Measurements from ENCODE around the gene LARGE1. TPM values are rescaled to one million over a fixed set of nuclear protein-coding genes. Genes with fewer than 3 reads are reported as not detected.

LARGE1 gene
- total RNA-seq, 1 experiment from 2014 or later, result 1.5 TPM

- DNase-seq (ENCODE audit: low read depth, low spot score), result no peak
- peaks cover 13 to 34% of the 10 kb centered on the region in 2 experiments; a peak in 2 of 4 replicates for H3K9me3 ChIP-seq (ENCODE audit: control insufficient read depth in 1 of 2, insufficient read depth in 1 of 2, low read depth in 1 of 2, low read length in 2 of 2)
- TF ChIP-seq SP1 (IDR thresholded peaks at IDR 0.05; ENCODE audit: low read depth) (no peak), ZFX (IDR thresholded peaks at IDR 0.05) (no peak), EZH2 (IDR thresholded peaks at IDR 0.05) (no peak), ATF3 (IDR thresholded peaks at IDR 0.05) (no peak), SRF (IDR thresholded peaks at IDR 0.05; ENCODE audit: low read depth) (no peak), YY1 (IDR thresholded peaks at IDR 0.05; ENCODE audit: extremely low read depth, insufficient replicate concordance, low read depth, low read length) (no peak), ELF1 (IDR thresholded peaks at IDR 0.05; ENCODE audit: borderline replicate concordance, low read depth) (no peak), CBX3 (IDR thresholded peaks at IDR 0.05; ENCODE audit: low read depth) (no peak), RAD21 (IDR thresholded peaks at IDR 0.05; ENCODE audit: low read depth) (no peak), FOSL1 (IDR thresholded peaks at IDR 0.05; ENCODE audit: low read depth) (no peak)
- BruUV-seq (replicated peaks), result no TSS peak
- intact Hi-C loops (cut with micrococcal nuclease), result no loop called here
- no peaks in the 10 kb centered on the region for H3K36me3 ChIP-seq (ENCODE audit: control insufficient read depth in 1 of 2, insufficient read depth in 2 of 2, low read length in 2 of 2)
- no peak overlapping the region for H2AFZ ChIP-seq (ENCODE audit: low read depth, low read length, poor library complexity, severe bottlenecking)
- CTCF ChIA-PET, result no interaction called here
- H3K4me3 ChIP-seq (replicated peaks in 1 of 2; ENCODE audit: low read depth in 1 of 2, low read length in 2 of 2), result no peak overlapping the region
- POLR2A ChIA-PET, result no interaction called here
- ATAC-seq, result no peak
- no peak overlapping the region for H3K9ac ChIP-seq (ENCODE audit: low read length)
- H3K4me2 ChIP-seq (ENCODE audit: low read length), result no peak overlapping the region
- no peaks in the 10 kb centered on the region for H3K27me3 ChIP-seq (ENCODE audit: insufficient read depth, low read length)
- no peaks in the 10 kb centered on the region for H3K79me2 ChIP-seq (ENCODE audit: insufficient read depth, low read length)
- no peaks in the 10 kb centered on the region for H4K20me1 ChIP-seq (ENCODE audit: insufficient read depth)
- RAD21 ChIA-PET (ENCODE audit: low non-redundant PET in 1 of 2, low total read pairs in 2 of 2, uncharacterized antibody in 2 of 2, unreplicated experiment in 2 of 2), result no interaction called here
- H3K4me1 ChIP-seq (ENCODE audit: control insufficient read depth in 1 of 2, insufficient read depth in 2 of 2, low read length in 2 of 2), result no peaks in the 10 kb centered on the region
- no peak overlapping the region for H3K27ac ChIP-seq (ENCODE audit: low read depth, low read length)
- no peaks in the 10 kb centered on the region for H3K9me2 ChIP-seq (ENCODE audit: insufficient read depth)
Measured at GRCh38 chr22:33793475-33793874, 126.8 kb downstream of the LARGE1 start.

- Histone ChIP-seq H3K4me3 (replicated peaks in 1 of 2; ENCODE audit: low read depth in 1 of 2, low read length in 2 of 2) (no peak overlapping the region), H3K27ac (ENCODE audit: low read depth, low read length) (no peak overlapping the region), H3K4me1 (ENCODE audit: control insufficient read depth in 1 of 2, insufficient read depth in 2 of 2, low read length in 2 of 2) (no peaks in the 10 kb centered on the region), H4K20me1 (ENCODE audit: insufficient read depth) (no peaks in the 10 kb centered on the region), H3K36me3 (ENCODE audit: control insufficient read depth in 1 of 2, insufficient read depth in 2 of 2, low read length in 2 of 2) (no peaks in the 10 kb centered on the region), H3K9ac (ENCODE audit: low read length) (no peak overlapping the region), H3K27me3 (ENCODE audit: insufficient read depth, low read length) (no peaks in the 10 kb centered on the region), H3K9me3 (ENCODE audit: control insufficient read depth in 1 of 2, insufficient read depth in 1 of 2, low read depth in 1 of 2, low read length in 2 of 2) (peaks cover 16 to 30% of the 10 kb centered on the region in 2 experiments; a peak in 2 of 4 replicates), H3K79me2 (ENCODE audit: insufficient read depth, low read length) (no peaks in the 10 kb centered on the region), H3K9me2 (ENCODE audit: insufficient read depth) (no peaks in the 10 kb centered on the region), H2AFZ (ENCODE audit: low read depth, low read length, poor library complexity, severe bottlenecking) (no peak overlapping the region), H3K4me2 (ENCODE audit: low read length) (no peak overlapping the region)
- no TSS peak for BruUV-seq (replicated peaks)
- no peak for ATAC-seq
- intact Hi-C loops (cut with micrococcal nuclease), result no loop called here
- ChIA-PET POLR2A (no interaction called here), CTCF (no interaction called here), RAD21 (ENCODE audit: low non-redundant PET in 1 of 2, low total read pairs in 2 of 2, uncharacterized antibody in 2 of 2, unreplicated experiment in 2 of 2) (no interaction called here)
- no peak for DNase-seq (ENCODE audit: low read depth, low spot score)
- TF ChIP-seq POLR2AphosphoS5 (IDR thresholded peaks at IDR 0.05; ENCODE audit: low read depth, low read length) (no peak), CEBPB (IDR thresholded peaks at IDR 0.05; ENCODE audit: low read depth) (no peak), FOSL1 (IDR thresholded peaks at IDR 0.05; ENCODE audit: low read depth) (no peak), RAD21 (IDR thresholded peaks at IDR 0.05; ENCODE audit: low read depth) (no peak), MAX (IDR thresholded peaks at IDR 0.05) (no peak), REST (IDR thresholded peaks at IDR 0.05; ENCODE audit: low read depth) (no peak), SRF (IDR thresholded peaks at IDR 0.05; ENCODE audit: low read depth) (no peak)
Measured at GRCh38 chr22:33792832-33793231, 127.4 kb downstream of the LARGE1 start.
